Measurements from ENCODE around the gene SDK1.

SDK1 gene

GRCh38 chr7:4269086-4269485 is 968.0 kb downstream of the SDK1 start:
- DNase-seq, result no peak

GRCh38 chr7:4269746-4270145 is 968.7 kb downstream of the SDK1 start:
- no peak for DNase-seq

GRCh38 chr7:4270268-4270667 is 969.2 kb downstream of the SDK1 start:
- no peak for DNase-seq

- no peak for DNase-seq
Measured at GRCh38 chr7:4270941-4271715, 970.1 kb downstream of the SDK1 start.

GRCh38 chr7:4271716-4272015 is 970.6 kb downstream of the SDK1 start:
- DNase-seq, result no peak

GRCh38 chr7:4272141-4272540 is 971.1 kb downstream of the SDK1 start:
- DNase-seq, result no peak

GRCh38 chr7:4273566-4274230 is 972.6 kb downstream of the SDK1 start:
- DNase-seq, result no peak

GRCh38 chr7:4274286-4274685 is 973.2 kb downstream of the SDK1 start:
- no peak for DNase-seq

GRCh38 chr7:4277936-4278335 is 976.9 kb downstream of the SDK1 start:
- DNase-seq, result no peak

GRCh38 chr7:4279216-4279615 is 978.2 kb downstream of the SDK1 start:
- no peak for DNase-seq

GRCh38 chr7:4281231-4281993 is 980.4 kb downstream of the SDK1 start:
- DNase-seq, result no peak

- no peak for DNase-seq
Measured at GRCh38 chr7:4282434-4283223, 981.6 kb downstream of the SDK1 start.

GRCh38 chr7:4286351-4286750 is 985.3 kb downstream of the SDK1 start:
- no peak for DNase-seq

- DNase-seq, result no peak
Measured at GRCh38 chr7:4288791-4289394, 987.8 kb downstream of the SDK1 start.

GRCh38 chr7:4297165-4297917 is 996.3 kb downstream of the SDK1 start:
- DNase-seq, result no peak

- DNase-seq, result no peak
Measured at GRCh38 chr7:4297918-4298219, 996.8 kb downstream of the SDK1 start.

- DNase-seq, result no peak
Measured at GRCh38 chr7:4299431-4299830, 998.4 kb downstream of the SDK1 start.

- DNase-seq, result no peak
Measured at GRCh38 chr7:4302203-4302905, 1001.3 kb downstream of the SDK1 start.

- DNase-seq, result no peak
Measured at GRCh38 chr7:4307316-4308204, 1006.5 kb downstream of the SDK1 start.

GRCh38 chr7:4308205-4308590 is 1007.1 kb downstream of the SDK1 start:
- no peak for DNase-seq

Data from retina (tissue), 1 donor.